Endometrium (tissue), 2 donors: ENCODE data around the gene SCNN1B.
"Not testable (repeated sequence)": the region's sequence is repeated elsewhere in the genome, so short reads cannot be mapped to it uniquely, and the experiment has no call there.

Source experiments
- FAIRE-seq: peaks from 2 replicates; lab custom pipeline; 2012; peaks lifted over from hg19 to GRCh38; lab: Jason Lieb, UNC
- donor health status: control.
- donor health status: control.

Gene SCNN1B

GRCh38 chr16:23288726-23289512 lies 13.2 kb upstream of the SCNN1B start:
- no peak for FAIRE-seq

- no peak for FAIRE-seq
These were observed 11.7 kb upstream of the SCNN1B start for GRCh38 chr16:23290189-23291062.

- FAIRE-seq, result no peak
These were observed 9.1 kb upstream of the SCNN1B start for GRCh38 chr16:23293016-23293415.

GRCh38 chr16:23294260-23294659 lies 7.8 kb upstream of the SCNN1B start:
- FAIRE-seq, result no peak

GRCh38 chr16:23296994-23297393 lies 5.1 kb upstream of the SCNN1B start:
- FAIRE-seq, result no peak

- FAIRE-seq, result no peak
These were observed 3.7 kb upstream of the SCNN1B start for GRCh38 chr16:23298290-23298915.

GRCh38 chr16:23299815-23300214 lies 2.3 kb upstream of the SCNN1B start:
- FAIRE-seq, result not testable (repeated sequence)

GRCh38 chr16:23301251-23302044 lies 654 bp upstream of the SCNN1B start:
- no peak for FAIRE-seq

- FAIRE-seq, result no peak
These were observed 1.6 kb downstream of the SCNN1B start for GRCh38 chr16:23303685-23304084.

GRCh38 chr16:23304620-23305019 lies 2.5 kb downstream of the SCNN1B start:
- FAIRE-seq, result no peak

GRCh38 chr16:23306199-23307100 lies 4.3 kb downstream of the SCNN1B start:
- FAIRE-seq, result no peak

GRCh38 chr16:23310217-23310616 lies 8.1 kb downstream of the SCNN1B start:
- no peak for FAIRE-seq

- no peak for FAIRE-seq
These were observed 8.6 kb downstream of the SCNN1B start for GRCh38 chr16:23310744-23311143.

GRCh38 chr16:23316232-23316631 lies 14.1 kb downstream of the SCNN1B start:
- no peak for FAIRE-seq

- FAIRE-seq, result no peak
These were observed 14.6 kb downstream of the SCNN1B start for GRCh38 chr16:23316634-23317265.

- FAIRE-seq, result no peak
These were observed 15.2 kb downstream of the SCNN1B start for GRCh38 chr16:23317266-23317661.

GRCh38 chr16:23317751-23318150 lies 15.6 kb downstream of the SCNN1B start:
- no peak for FAIRE-seq

GRCh38 chr16:23318639-23319038 lies 16.5 kb downstream of the SCNN1B start:
- FAIRE-seq, result no peak

- FAIRE-seq, result no peak
These were observed 17.9 kb downstream of the SCNN1B start for GRCh38 chr16:23319861-23320615.

- FAIRE-seq, result no peak
These were observed 18.6 kb downstream of the SCNN1B start for GRCh38 chr16:23320693-23321092.
